NCI-H2081 (cell line): ENCODE measurements around the gene NUB1.
A peak's percentile ranks its signal among the peaks of the same experiment; 100 is the strongest.

Experiments
- DNase-seq, 2 experiments: peaks; one replicate each; lab custom pipeline; 2025; lab: John Stamatoyannopoulos, UW

The NUB1 gene

DNA sequence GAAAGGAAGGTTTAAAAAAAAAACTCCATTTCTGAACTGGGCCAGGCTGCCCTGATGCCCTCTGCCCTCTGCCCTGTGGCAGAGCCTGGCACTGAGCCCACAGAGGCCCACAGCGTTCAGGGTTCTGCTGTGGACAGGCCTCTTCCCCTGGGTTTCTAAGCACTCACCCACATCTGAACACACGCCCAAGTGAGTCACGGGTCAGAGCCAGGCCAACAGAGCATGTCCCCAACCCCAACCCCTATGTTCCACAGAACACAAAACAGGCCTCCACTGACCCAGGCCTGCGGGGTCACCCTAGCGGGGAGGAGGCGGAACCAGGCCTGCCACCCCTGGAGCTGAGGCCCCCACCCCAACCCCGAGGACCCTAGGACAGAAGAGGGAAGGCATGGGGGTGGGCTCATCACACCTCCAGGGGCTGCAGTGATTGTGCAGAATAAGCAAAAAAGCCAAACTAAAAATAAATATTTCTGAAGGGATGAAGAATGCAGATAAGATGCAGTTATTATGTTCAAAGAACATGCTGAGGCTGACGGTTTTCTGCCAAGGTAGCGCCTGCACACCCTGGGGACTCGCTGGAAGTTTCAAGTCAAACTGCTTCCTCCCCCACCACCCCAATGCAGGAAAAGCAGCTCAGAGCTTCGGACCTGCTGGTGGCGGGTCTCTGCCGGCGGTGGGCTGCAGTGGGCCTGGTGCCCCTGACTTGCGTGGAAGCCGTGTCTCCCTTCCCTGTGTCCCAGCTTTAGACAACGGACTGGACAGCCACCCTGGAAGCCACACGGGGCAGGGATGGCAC lies 62.8 kb downstream of the NUB1 start:
- no peak for DNase-seq

DNA sequence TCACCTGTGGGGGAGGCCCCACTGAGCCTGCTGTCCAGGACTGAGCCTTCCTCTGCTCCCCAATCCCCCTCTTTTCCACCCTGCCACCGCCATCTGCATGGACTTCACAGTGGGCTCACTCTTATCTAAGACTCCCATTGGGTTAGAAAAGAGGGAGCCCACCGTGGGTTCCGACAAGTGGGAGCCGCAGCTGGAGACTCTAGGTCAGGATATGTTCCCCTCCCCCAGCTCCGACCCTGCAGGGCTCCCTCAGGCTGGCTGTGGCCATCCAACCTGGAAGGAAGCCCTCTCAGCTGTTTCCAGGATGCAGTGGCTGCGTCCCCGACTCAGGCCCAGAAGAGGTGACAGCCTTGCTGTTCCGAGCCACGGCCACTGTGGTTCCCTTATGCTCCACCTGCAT lies 63.4 kb downstream of the NUB1 start:
- no peak for DNase-seq

DNA sequence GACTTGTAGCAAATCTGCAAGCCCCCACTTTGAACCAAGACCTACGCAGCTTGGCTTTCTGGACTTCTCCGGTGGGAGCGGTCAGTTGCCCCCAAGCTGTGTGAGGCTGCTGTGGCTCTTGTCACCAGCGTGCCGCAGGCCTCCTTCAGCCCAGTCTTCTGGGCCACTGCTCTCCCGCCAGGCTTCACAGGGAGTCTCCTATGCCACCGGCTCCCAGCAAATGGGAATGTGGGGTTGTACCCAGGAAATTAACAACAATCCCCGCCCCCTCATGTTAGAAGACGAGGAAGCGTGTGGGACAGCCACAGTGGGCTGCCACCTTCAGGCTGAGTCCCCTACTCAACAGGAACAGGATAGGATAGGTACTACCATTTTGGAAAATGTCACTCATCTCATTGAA lies 64.0 kb downstream of the NUB1 start:
- DNase-seq = no peak

DNA sequence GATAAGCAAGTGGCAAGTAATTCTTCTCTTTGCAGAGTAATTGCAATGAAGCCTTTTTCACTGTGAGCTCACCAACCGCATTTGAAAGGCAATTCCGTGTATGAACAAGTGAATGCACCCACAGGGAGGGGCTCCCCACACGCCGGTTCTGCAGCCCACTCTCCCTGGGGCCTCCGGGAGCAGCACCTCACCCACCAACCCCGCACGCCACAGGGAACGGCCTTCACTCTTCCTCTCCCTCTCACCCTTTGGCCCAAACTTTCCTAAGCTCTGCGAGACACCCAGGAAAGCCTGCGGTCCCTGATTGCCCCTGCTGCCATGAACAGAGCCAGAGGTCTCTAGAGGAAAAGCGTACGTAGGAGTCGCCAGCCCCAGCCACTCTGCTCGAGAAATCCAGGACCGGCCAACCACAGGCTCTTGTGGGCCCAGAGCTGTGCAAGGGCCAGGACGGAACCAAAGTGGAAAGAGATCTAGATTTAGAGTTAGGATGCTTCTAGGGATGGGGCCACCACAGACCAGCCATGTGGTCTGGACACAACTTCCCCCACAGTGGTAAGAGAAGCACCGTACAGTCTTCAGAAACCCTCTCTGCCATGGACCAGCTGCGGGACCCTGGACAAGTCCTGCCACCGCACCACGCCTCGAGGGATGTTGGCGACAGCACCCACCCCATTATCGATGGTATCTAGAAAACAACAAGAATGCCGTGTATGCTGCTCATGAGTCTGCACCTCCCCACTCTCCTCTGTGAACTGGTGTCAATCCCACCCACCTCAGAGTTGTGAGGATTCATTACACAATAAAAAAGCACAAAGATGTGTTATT lies 64.7 kb downstream of the NUB1 start:
- DNase-seq = no peak

DNA sequence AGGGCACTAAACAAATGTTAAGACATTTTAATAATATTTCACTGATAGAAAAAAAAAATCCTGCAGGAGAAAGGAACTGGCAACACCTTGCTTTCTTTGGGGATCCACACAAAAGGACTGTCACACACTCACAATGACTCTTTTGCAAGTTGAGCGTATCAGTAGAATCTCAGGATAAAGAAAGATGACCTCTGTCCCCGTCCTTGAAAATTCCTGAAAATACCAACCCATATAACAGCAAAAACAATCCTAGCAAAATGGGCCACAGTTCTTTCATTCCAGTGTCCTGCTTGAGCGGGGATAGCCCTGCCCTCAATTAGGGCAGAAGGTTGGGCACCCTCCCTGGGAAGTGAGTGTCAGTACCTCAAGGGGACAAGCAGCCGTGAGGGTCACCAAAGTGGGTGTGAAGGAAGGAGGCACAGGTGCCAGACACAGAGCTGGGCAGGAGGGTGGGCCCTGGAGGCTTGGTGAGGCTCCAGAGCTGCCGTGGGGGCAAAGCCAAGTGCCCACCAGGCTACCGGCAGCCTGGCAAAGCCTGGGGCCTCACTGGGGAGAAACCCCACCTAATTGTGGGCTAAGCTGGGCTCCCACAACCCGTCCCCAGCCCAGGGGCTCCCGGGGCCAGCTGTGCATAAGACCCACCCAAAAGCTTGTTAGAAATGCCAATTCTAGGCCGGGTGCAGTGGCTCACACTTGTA lies 65.4 kb downstream of the NUB1 start:
- no peak for DNase-seq

DNA sequence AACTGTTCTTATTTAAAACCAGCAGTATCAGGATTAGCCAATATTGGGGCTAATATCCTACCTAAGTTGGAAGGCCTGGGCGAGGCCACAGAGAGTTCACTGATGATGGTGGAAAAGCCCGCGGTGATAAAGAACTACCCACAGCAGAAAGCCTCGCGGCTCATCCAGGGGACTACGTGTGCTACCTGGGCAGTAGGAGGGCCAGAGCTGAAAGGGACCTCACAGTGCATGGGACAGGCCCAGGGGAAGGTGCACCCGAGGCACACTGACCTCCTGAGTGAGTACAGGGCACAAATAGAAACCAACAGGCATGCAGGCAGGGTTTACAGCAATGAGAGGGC lies 66.9 kb downstream of the NUB1 start:
- DNase-seq = no peak

DNA sequence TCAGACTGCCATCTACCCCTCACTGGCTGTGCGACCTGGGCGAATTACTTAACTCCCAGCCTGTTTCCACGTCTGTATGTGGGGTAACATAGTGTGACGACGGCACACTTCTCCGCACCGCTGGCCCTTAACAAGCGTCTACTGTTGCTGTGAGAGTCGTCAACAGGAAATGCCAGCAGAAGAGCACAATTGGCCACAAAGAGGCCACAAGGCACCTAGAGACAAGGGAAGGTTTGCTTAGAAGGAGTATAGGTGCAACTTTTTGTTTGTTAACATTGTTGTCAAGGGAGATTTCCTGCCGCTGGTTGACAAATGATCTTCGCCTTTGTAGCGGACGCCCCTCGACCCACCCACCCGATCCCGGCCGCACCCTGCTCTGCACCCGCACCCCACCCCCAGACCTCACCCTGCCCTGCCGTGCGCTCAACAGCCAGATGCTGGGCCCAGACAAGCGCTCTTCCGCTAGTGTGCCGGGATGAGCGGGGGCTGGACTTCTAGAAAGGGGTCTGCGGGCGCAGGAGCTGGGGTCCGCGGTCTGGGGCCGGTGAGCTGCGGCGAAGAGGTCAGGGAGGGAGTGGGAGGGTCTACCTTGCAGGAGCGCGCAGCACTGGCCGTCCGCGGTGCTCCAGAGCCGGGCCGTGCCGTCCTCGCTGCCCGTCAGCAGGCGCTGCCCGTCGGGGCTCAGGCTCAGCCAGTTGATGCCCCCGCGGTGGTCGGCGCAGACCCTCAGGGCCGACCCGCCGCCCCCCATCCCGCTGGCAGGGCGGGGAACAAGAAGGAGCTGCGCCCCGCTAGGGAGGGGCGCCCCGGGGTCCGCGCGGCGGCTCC lies 67.4 kb downstream of the NUB1 start:
- DNase-seq = no peak

GRCh38 chr7:151409667-151410404 lies 68.2 kb downstream of the NUB1 start, which contains the start of gene WDR86:
Gene WDR86 (minus strand): TSS chr7:151410038. CDS start chr7:151409589, 449 bp downstream.
- no peak for DNase-seq

GRCh38 chr7:151410405-151411390 lies 69.1 kb downstream of the NUB1 start:
- DNase-seq = no peak

DNA sequence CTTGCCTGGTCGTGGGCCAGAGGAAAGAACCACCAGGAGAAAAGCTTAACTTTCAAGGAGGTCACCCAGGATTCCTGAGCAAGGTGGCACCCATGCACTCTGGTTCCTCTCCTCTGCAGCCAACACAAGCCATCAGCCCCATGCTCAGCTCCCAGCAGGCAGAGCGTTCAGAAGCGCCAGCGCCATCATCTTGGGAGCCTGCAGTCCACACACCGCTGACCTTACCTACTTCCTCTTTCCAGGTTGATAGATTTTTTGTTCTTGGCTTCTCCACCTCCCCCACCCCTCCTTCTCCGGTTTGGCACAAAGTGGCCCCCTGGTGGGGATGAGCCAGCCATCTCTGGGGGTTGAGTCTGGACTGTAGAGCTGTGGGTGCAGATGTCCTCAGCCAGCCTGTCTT lies 69.9 kb downstream of the NUB1 start:
- DNase-seq = no peak

GRCh38 chr7:151412318-151412717 lies 70.7 kb downstream of the NUB1 start:
- no peak for DNase-seq

- no peak for DNase-seq
Observed at GRCh38 chr7:151413241-151413640, 71.6 kb downstream of the NUB1 start.

DNA sequence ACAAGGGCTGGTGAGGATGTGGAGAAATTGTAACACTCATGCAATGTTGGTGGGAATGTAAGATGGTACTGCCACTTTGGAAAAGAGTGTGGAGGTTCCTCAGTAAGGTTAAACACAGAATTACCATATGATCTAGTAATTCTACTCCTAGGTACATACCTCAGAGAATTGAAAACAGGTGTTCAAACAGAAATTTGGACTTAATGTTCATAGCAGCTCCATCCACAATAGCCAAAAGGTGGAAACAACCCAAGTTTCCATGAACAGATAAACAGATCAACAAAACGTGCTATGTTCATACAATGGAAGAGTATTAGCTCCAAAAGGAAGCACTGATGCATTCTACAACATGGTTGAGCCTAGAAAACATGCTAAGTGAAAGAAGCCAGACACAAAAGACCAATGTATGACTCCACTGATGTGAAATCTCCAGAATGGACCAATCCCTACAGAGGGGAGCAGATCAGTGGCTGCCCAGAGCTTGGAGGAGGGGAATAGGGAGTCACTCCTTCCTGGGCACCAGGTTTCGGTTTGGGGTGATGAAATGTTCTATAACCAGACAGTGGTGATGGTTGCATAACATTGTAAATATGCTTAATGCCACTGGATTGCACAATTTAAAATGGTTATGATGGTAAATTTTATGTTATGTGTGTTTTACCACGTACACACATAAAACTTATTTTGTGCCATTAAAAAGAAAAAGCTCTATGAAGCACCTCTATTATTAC lies 73.9 kb downstream of the NUB1 start:
- DNase-seq = peak; percentile 52 to 80

- DNase-seq = no peak
Observed at GRCh38 chr7:151416112-151416940, 74.7 kb downstream of the NUB1 start.

GRCh38 chr7:151416941-151417315 lies 75.3 kb downstream of the NUB1 start:
- no peak for DNase-seq

DNA sequence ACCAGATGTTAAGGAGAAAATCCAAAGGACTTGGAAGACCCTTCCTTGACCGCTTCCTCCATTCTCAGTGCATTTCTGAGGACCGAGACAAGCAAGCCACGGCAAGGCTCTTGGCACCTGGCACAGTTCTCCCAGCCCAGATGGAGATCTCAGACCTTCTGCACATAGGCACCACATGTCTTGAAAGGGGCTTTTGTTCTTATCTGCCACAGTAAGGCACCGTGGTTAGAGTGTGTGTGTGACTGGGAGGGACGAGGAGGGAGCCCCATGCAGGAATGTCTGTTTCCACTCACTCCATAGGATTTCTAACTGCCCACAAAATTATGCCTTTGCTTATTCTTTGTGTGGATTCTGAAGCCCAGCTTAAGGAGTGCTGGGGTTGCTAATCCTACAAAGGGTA lies 78.5 kb downstream of the NUB1 start:
- no peak for DNase-seq

- no peak for DNase-seq
Observed at GRCh38 chr7:151422212-151422611, 80.6 kb downstream of the NUB1 start.

DNA sequence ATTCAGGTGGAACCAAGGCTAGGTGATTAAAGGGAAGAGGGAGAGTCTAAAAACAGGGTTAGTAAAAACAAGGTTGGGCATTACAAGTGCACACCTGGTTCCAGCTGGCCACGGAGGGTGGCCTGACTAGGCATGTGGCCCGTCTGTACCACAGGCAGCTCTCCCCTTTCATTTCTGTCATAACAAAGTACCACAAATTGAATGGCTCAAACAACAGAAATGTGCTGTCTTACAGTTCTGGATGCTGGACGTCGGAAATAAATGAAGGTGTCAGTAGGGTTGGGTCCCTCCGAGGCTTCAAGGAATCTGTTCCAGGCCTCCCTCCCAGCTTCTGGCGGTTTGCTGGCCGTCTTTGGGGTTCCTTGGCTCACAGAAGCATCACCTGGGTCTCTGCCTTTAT lies 81.6 kb downstream of the NUB1 start:
- DNase-seq = no peak
